Measurements from ENCODE around the gene ZNF280B. TPM values are rescaled to one million over a fixed set of nuclear protein-coding genes. Genes with fewer than 3 reads are reported as not detected.
"Not testable (repeated sequence)": the region's sequence is repeated elsewhere in the genome, so short reads cannot be mapped to it uniquely, and the experiment has no call there.

Gene ZNF280B
- total RNA-seq, 1 donor from 2014 or later: 2.5 TPM

GRCh38 chr22:22449819-22450218 is 58.7 kb downstream of the ZNF280B start:
- DNase-seq (ENCODE audit: low spot score): no peak
- H3K9me3 Mint-ChIP-seq: peaks cover 9% of the 10 kb centered on the region
- no peaks in the 10 kb centered on the region for H3K4me1 Mint-ChIP-seq (ENCODE audit: low read depth)
- H3K27ac Mint-ChIP-seq: no peak overlapping the region
- intact Hi-C loops (cut with micrococcal nuclease): no loop called here
- no peak overlapping the region for H3K4me3 Mint-ChIP-seq
- H3K27me3 Mint-ChIP-seq (ENCODE audit: insufficient read depth): peaks cover 30% of the 10 kb centered on the region
- no peaks in the 10 kb centered on the region for H3K36me3 Mint-ChIP-seq (ENCODE audit: low read depth)

- H3K4me1 Mint-ChIP-seq (ENCODE audit: low read depth): no peaks in the 10 kb centered on the region
- intact Hi-C loops (cut with micrococcal nuclease): no loop called here
- no peaks in the 10 kb centered on the region for H3K36me3 Mint-ChIP-seq (ENCODE audit: low read depth)
- no peak overlapping the region for H3K27ac Mint-ChIP-seq
- no peaks in the 10 kb centered on the region for H3K9me3 Mint-ChIP-seq
- H3K4me3 Mint-ChIP-seq: no peak overlapping the region
- peaks cover 21% of the 10 kb centered on the region for H3K27me3 Mint-ChIP-seq (ENCODE audit: insufficient read depth)
- DNase-seq (ENCODE audit: low spot score): no peak
Measured at GRCh38 chr22:22446517-22446916, 62.0 kb downstream of the ZNF280B start.

- H3K4me1 Mint-ChIP-seq (ENCODE audit: low read depth); DNase-seq (ENCODE audit: low spot score); H3K9me3 Mint-ChIP-seq; H3K4me3 Mint-ChIP-seq; H3K36me3 Mint-ChIP-seq (ENCODE audit: low read depth); H3K27me3 Mint-ChIP-seq (ENCODE audit: insufficient read depth); H3K27ac Mint-ChIP-seq; intact Hi-C loops (cut with micrococcal nuclease): not testable (repeated sequence)
Measured at GRCh38 chr22:22444007-22444589, 64.4 kb downstream of the ZNF280B start.

GRCh38 chr22:22442928-22443709 is 65.4 kb downstream of the ZNF280B start:
- H3K4me3 Mint-ChIP-seq: no peak overlapping the region
- H3K27me3 Mint-ChIP-seq (ENCODE audit: insufficient read depth): peaks cover 18% of the 10 kb centered on the region

GRCh38 chr22:22441626-22442025 is 66.9 kb downstream of the ZNF280B start:
- DNase-seq (ENCODE audit: low spot score); H3K36me3 Mint-ChIP-seq (ENCODE audit: low read depth); H3K4me3 Mint-ChIP-seq; H3K4me1 Mint-ChIP-seq (ENCODE audit: low read depth); intact Hi-C loops (cut with micrococcal nuclease); H3K9me3 Mint-ChIP-seq; H3K27ac Mint-ChIP-seq: not testable (repeated sequence)
- H3K27me3 Mint-ChIP-seq (ENCODE audit: insufficient read depth): peaks cover 17% of the 10 kb centered on the region

More at GRCh38 chr22:22442928-22443709, 65.4 kb downstream of the ZNF280B start:
- Mint-ChIP-seq H3K9me3 (no peaks in the 10 kb centered on the region), H3K36me3 (ENCODE audit: low read depth) (no peaks in the 10 kb centered on the region), H3K4me1 (ENCODE audit: low read depth) (no peaks in the 10 kb centered on the region), H3K27ac (no peak overlapping the region)
- DNase-seq (ENCODE audit: low spot score): no peak
- intact Hi-C loops (cut with micrococcal nuclease): no loop called here

- no peaks in the 10 kb centered on the region for H3K36me3 Mint-ChIP-seq (ENCODE audit: low read depth)
- H3K4me1 Mint-ChIP-seq (ENCODE audit: low read depth): no peaks in the 10 kb centered on the region
- no peak for DNase-seq (ENCODE audit: low spot score)
- no peaks in the 10 kb centered on the region for H3K9me3 Mint-ChIP-seq
- peaks cover 15% of the 10 kb centered on the region for H3K27me3 Mint-ChIP-seq (ENCODE audit: insufficient read depth)
- intact Hi-C loops (cut with micrococcal nuclease): no loop called here
- no peak overlapping the region for H3K4me3 Mint-ChIP-seq
- no peak overlapping the region for H3K27ac Mint-ChIP-seq
Measured at GRCh38 chr22:22440188-22440587, 68.4 kb downstream of the ZNF280B start.

Other genes starting within 250 kb of the ZNF280B start
- gene ZNF280A, start 11.5 kb upstream of the ZNF280B start, total RNA-seq: not detected in 2 replicates
- gene PRAME, start 50.5 kb upstream of the ZNF280B start, total RNA-seq: not detected in 2 replicates
- gene GGTLC2, start 135.9 kb upstream of the ZNF280B start, total RNA-seq: not detected in 2 replicates

All from activated T-helper 1 cell treated with anti-CD3 and anti-CD28 coated beads, Interleukin-12 subunit alpha, Interleukin-12 subunit beta, Interleukin-2, Interleukin-4 antibody, amounts not matched to agents 30 ng/mL and 10 ng/mL and 1 ng/mL, durations not matched to agents 14 hours and 24 hours and 36 hours (primary cell).